Fibroblast of mammary gland (primary cell): ENCODE data around the gene ZIC4.

ENCODE experiments used
- DNase-seq: peaks from one replicate; pipeline ENCODE4 v3.0.0-alpha.2; 2010; ENCODE audit warnings: low read depth
- H3K4me3 ChIP-seq: 2 replicates; pipeline ENCODE4 v1.5.1; 2011; ENCODE audit warnings: low read depth, mild to moderate bottlenecking, low read length, moderate library complexity; ENCODE audit not compliant: control insufficient read depth
- CTCF ChIP-seq: conservative IDR thresholded peaks from 2 replicates; pipeline ENCODE4 v1.5.1; 2011; ENCODE audit warnings: low read depth, low read length, inconsistent platforms; ENCODE audit not compliant: control insufficient read depth, insufficient read depth

ZIC4 gene

GRCh38 chr3:147391781-147392624 lies 14.3 kb downstream of the ZIC4 start:
- peak overlapping the region; percentile 31 for H3K4me3 ChIP-seq
- DNase-seq, result peak; percentile 27
- TF ChIP-seq CTCF, result no peak

GRCh38 chr3:147390589-147391569 lies 15.5 kb downstream of the ZIC4 start:
- no peak for DNase-seq
- no peak overlapping the region for H3K4me3 ChIP-seq
- TF ChIP-seq CTCF, result no peak

- DNase-seq, result no peak
- H3K4me3 ChIP-seq, result no peak overlapping the region
- TF ChIP-seq CTCF, result no peak
Observed at GRCh38 chr3:147389717-147390116, 16.6 kb downstream of the ZIC4 start.

- no peak for TF ChIP-seq CTCF
- no peak for DNase-seq
- H3K4me3 ChIP-seq, result no peak overlapping the region
Observed at GRCh38 chr3:147388700-147389580, 17.4 kb downstream of the ZIC4 start.

GRCh38 chr3:147387885-147388699 lies 18.3 kb downstream of the ZIC4 start:
- TF ChIP-seq CTCF, result no peak
- H3K4me3 ChIP-seq, result no peak overlapping the region
- no peak for DNase-seq
